HG03280 (cell line): ENCODE measurements around the gene UBE2V1.
"Not testable (repeated sequence)": the region's sequence is repeated elsewhere in the genome, so short reads cannot be mapped to it uniquely, and the experiment has no call there.

Source experiments
- ATAC-seq: cut with Tn5 transposase; IDR thresholded peaks from one replicate; pipeline ENCODE4 v1.9.1; 2021; ENCODE audit warnings: mild to moderate bottlenecking, moderate library complexity; ENCODE audit not compliant: unreplicated experiment

UBE2V1 gene

GRCh38 chr20:50115591-50116367 lies 2.8 kb upstream of the UBE2V1 start:
- ATAC-seq, result peak; percentile 70

GRCh38 chr20:50115041-50115512 lies 2.1 kb upstream of the UBE2V1 start:
- no peak for ATAC-seq

DNA sequence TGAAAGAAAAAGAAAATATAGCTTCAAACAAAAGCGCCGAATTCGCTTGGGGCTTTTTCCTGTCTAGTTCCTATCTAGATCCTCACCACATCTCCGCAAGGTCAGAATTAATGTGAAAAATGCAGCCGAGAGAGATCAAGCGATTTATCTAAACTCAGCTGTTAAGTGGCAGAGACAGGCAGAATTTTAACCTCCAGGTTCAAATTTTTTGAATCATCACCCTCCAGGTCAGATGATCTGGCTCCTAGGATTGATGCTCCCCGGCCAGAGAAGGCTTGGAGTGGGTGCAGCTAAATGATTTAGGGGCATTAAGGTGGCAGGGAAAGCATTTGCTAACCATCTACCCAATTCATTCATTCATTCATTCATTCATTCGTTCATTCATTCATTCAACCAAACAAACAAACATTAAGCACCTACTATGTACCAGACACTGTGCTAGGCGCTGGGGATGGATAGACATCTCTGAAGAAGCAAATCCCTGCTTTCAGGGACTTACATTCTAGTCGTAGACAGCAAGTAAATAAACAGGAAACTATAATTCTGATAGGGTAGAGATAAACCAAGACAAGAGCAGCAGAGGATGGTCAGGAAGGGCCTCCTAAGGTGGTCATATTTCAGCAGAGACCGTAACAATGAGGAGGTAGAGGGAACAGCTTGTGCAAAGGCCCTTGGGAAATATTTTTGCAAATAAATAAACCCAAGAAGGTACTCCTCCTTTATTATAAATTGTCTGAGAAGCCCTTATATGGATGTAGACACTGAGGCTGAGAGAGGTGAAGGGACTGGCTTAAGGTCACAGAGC lies 672 bp upstream of the UBE2V1 start:
- no peak for ATAC-seq

DNA sequence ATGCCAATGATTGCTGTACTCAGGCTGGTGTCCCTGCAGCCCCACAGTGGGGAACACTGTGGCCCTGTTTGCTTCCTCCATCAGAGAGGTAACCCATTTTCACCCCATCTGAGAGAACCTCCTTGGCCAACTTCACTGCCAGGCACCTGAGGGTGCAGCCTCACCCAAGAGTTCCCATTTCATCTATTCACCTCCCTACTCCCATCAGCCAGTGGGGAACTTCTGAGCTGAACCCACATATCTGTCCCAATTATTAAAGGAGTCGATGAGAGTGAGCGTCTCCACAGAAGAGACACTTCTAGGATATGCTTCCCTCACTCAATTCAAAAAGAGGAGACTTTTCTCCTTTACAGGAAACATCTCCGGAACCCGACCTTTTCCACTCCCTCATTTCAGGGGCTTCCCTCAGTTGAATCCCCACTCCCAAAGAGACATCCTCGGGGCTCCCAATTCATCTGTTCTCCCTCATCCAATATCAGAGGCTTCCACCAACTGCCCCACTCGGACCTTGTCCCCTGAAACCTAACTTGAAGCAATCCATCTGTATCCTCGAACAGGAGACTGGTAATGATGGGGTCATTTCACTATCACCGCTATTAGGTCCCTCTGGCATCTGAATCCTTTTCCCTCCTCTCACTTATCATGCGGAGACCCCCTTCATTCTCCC lies 988 bp downstream of the UBE2V1 start:
- ATAC-seq, result no peak

GRCh38 chr20:50111120-50111828 lies 1.7 kb downstream of the UBE2V1 start:
- no peak for ATAC-seq

- ATAC-seq, result peak; percentile 33
Observed at GRCh38 chr20:50110141-50111047, 2.6 kb downstream of the UBE2V1 start.

- ATAC-seq, result no peak
Observed at GRCh38 chr20:50108556-50109235, 4.3 kb downstream of the UBE2V1 start.

DNA sequence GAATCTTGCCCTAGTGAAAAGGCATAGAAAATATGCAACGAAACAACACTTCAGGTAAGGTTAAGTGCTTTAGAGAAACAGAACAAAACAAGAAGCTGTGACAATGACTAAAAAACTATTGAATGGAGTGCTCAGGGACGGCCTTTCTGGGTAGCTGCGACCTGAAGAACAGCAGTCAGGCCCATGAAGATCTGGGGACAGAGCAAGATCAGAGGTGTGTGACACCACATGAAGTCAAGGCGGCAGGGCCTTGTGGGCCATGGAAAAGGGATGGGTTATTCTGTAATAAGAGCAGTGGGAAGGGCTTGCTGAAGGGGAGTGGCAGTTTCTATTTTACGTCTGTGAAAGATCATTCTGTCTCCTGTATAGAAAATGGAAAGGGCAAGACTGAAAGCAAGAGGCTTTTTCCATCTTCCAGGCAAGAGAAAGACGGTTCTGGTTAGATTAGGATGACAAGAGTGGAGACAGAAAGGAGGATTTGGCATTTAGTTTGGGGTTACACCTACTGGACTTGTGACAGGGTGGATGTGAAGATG lies 5.1 kb downstream of the UBE2V1 start:
- no peak for ATAC-seq

GRCh38 chr20:50107086-50107660 lies 5.8 kb downstream of the UBE2V1 start:
- ATAC-seq, result no peak

GRCh38 chr20:50106669-50107068 lies 6.3 kb downstream of the UBE2V1 start:
- not testable (repeated sequence) for ATAC-seq

DNA sequence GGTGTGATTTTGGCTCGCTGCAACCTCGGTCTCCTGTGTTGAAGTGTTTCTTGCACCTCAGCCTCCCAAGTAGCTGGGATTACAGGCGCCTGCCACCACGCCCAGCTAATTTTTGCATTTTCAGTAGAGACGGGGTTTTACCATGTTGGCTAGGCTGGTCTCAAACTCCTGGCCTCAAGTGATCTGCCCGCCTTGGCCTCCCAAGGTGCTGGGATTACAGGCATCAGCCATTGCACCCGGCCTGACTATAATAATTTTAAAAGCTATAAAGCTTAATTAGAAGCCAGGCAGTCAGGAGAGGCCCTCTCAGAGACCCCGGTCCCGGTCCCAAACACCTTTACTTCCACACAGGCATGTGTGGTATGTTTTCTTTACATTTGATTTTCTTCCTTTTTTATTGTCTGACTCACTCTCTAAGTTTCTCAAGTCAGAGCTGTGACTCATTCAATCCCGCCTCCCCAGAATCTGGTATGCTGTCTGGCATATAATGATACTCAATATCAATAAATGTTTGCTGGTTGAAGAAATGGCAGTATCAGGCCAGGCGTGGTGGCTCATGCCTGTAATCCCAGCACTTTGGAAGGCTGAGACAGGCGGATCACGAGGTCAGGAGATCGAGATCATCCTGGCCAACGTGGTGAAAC lies 9.4 kb downstream of the UBE2V1 start:
- not testable (repeated sequence) for ATAC-seq

- ATAC-seq, result not testable (repeated sequence)
Observed at GRCh38 chr20:50102551-50102950, 10.4 kb downstream of the UBE2V1 start.

DNA sequence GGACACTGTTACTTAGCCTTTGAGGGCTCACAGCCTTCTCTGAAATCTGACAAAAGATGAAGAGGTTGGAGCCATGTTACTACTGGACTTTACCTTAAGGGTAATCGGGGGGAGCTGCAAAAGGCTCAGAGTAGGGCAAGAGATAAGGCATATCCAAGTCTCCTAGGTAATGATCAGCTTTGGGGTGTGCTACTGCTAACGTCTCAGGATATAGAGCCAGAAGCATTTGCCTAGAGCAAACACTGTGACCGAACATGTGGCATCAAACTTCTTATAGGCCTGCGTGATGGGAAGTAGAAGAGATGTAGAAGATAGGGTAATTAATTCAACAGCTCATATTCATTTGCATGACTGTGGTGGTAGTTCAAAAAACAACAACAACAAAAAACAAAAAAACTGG lies 11.1 kb downstream of the UBE2V1 start:
- ATAC-seq, result no peak

DNA sequence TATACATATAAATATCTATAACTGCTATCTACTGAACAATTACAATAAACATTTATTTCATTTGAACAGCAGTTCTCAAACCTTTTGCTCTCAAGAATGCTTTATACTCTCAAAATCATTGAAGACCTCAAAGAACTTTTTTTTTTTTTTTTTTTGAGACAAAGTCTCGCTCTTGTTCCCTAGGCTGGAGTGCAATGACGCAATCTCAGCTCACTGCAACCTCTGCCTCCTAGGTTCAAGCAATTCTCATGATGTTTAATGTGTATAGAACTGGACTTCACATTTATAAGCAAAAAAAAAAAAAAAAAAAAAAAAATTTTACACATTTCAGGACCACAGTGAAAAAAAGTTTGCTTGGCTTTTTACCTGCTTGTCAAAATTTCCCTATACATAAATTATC lies 11.7 kb downstream of the UBE2V1 start:
- no peak for ATAC-seq

GRCh38 chr20:50100552-50100951 lies 12.4 kb downstream of the UBE2V1 start:
- ATAC-seq, result no peak

DNA sequence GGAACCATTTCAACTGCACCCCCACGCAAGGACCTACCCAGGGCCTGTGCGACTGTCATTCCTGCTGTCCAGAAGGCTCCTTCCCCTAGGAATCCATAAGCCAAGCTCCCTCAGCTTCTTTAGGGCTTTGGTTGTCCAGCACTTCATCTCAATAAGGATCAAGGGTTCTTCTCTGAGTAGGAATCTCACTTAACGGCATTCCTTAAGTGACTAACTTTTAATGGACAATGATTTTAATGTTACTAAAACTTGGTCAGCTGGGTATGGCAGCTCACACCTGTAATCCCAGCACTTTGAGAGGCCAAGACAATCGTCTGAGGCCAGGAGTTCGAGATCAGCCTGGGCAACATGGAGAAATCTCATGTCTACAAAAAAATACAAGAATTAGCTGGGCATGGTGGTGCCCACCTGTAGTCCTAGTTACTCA lies 13.4 kb downstream of the UBE2V1 start:
- no peak for ATAC-seq

DNA sequence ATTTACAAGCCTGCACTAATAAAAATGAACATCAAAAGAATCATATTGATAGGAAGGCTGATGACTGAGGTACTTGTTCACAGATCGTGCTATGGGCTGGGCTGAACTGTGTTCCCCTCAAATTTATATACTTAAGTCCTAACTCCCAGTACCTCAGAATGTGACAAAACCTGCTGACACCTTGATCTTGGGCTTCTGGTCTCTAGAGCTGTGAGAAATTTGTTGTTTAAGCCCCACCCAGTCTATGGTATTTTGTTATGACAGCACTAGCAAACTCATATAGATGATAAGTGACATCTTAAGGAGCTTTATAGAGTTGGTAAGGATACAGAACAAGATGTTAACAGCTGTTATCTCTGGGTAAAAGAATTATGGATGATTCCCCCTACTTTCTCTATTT lies 13.8 kb downstream of the UBE2V1 start:
- ATAC-seq, result no peak

GRCh38 chr20:50098259-50098658 lies 14.7 kb downstream of the UBE2V1 start:
- ATAC-seq, result no peak
